Gastrocnemius medialis (tissue), 4 donors: ENCODE measurements around the gene RYR2. TPM values are rescaled to one million over a fixed set of nuclear protein-coding genes. Genes with fewer than 3 reads are reported as not detected.

Experiments used
- ATAC-seq, 2 donors: fragments of 150-250 bp; one replicate each; pipeline ENCODE4 v1.9.1; 2016
- DNase-seq, 2 donors: peaks; one replicate each; pipeline ENCODE4 v3.0.0-alpha.2; 2019
- H3K27ac ChIP-seq, 4 donors: fragments of 200-600 bp; sonication (generic); 1 replicate in 1 of 4; 2 replicates in 3 of 4; pipeline ENCODE4 v1.5.1; 2016 to 2018; ENCODE audit warnings: mild to moderate bottlenecking in 2 of 4, moderate library complexity in 1 of 4
- H3K27me3 ChIP-seq, 3 donors: fragments of 200-600 bp; sonication (generic) in 2 of 3; 1 replicate in 1 of 3; 2 replicates in 2 of 3; pipeline versions ENCODE4 v1.5.1 to v1.6.0; 2016 to 2019; ENCODE audit warnings: mild to moderate bottlenecking in 1 of 3, moderate library complexity in 1 of 3
- H3K36me3 ChIP-seq, 2 donors: fragments of 200-600 bp; sonication (generic) in 1 of 2; one replicate each; pipeline ENCODE4 v1.5.1; 2017 to 2018
- H3K4me1 ChIP-seq, 2 donors: fragments of 200-600 bp; sonication (generic) in 1 of 2; one replicate each; pipeline ENCODE4 v1.5.1; 2016 to 2017; ENCODE audit warnings: mild to moderate bottlenecking in 2 of 2
- H3K4me3 ChIP-seq, 4 donors: fragments of 200-600 bp; sonication (generic) in 3 of 4; 1 replicate in 1 of 4; 2 replicates in 3 of 4; pipeline ENCODE4 v1.5.1; 2016 to 2019; ENCODE audit warnings: mild to moderate bottlenecking in 2 of 4
- H3K9me3 ChIP-seq, 3 donors: fragments of 200-600 bp; sonication (generic) in 2 of 3; 1 replicate in 1 of 3; 2 replicates in 2 of 3; pipeline ENCODE4 v1.5.1; 2016 to 2019
- POLR2A ChIP-seq, 2 donors: fragments of 450-650 bp; IDR thresholded peaks; one replicate each; pipeline ENCODE4 v1.6.1; 2017; ENCODE audit warnings: antibody characterized with exemption in 2 of 2, mild to moderate bottlenecking in 2 of 2, moderate library complexity in 2 of 2
- in situ Hi-C, 4 donors: fragments of 200-750 bp; cut with MboI; loops; one replicate each; pipeline versions ENCODE4 v1.15.0 to v1.8.0; 2017; ENCODE audit warnings: low sequenced_read_pairs in 4 of 4
- intact Hi-C: fragments of 100-400 bp; cut with DNase I; formaldehyde crosslinking; loops from one replicate; pipeline ENCODE4 v1.15.1; 2023; ENCODE audit warnings: low total_unique reads
- total RNA-seq, 4 donors: library from RNA; depleted of rRNA; stranded (reverse); fragments of >200 nt; gene quantifications; one replicate each; pipeline versions ENCODE4 v1.1.0 to v1.2.3, GENCODE V29; 2016
- TF ChIP-seq, protein P1 (sequence below), 5 experiments: fragments of 450-650 bp in 3 of 5; fragments of 200-600 bp in 2 of 5; sonication (generic) in 2 of 5; IDR thresholded peaks in 4 of 5; conservative IDR thresholded peaks in 1 of 5; 1 replicate in 4 of 5; 2 replicates in 1 of 5; pipeline ENCODE4 v1.5.1; 2016 to 2019; ENCODE audit warnings: antibody characterized with exemption in 5 of 5, mild to moderate bottlenecking in 3 of 5, moderate library complexity in 3 of 5

Gene RYR2
- total RNA-seq, 4 donors from 2014 or later = 0.04 to 0.16 (median 0.07) TPM

DNA sequence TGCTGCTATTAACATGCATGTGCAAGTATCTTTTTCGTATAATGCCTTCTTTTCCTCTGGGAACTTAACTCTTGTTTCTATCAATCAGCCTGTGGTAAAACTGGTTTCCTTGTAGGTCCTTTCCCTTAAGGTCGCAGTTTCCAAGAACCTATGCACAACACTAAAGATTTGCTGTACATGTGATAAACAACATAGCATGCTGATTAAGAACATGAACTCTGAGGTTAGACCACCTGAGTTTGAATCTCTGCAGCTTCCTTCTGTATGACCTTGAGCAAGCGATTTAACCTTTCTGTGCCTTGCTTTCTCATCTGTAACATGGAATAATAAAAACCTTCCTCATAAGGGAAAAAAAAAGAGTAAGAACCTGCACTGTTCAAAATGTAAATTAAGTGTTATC, 186.4 kb downstream of the RYR2 start:
- DNase-seq (no peak), ATAC-seq (no peak)
- no peaks in the 10 kb centered on the region for H3K4me1 ChIP-seq
- in situ Hi-C loops (no loop called here), intact Hi-C loops (no loop called here)
- no peak overlapping the region for H3K27ac ChIP-seq
- no peak overlapping the region for H3K4me3 ChIP-seq
- H3K27me3 ChIP-seq = no peaks in the 10 kb centered on the region
- H3K36me3 ChIP-seq = no peaks in the 10 kb centered on the region
- TF ChIP-seq, protein P1, sequence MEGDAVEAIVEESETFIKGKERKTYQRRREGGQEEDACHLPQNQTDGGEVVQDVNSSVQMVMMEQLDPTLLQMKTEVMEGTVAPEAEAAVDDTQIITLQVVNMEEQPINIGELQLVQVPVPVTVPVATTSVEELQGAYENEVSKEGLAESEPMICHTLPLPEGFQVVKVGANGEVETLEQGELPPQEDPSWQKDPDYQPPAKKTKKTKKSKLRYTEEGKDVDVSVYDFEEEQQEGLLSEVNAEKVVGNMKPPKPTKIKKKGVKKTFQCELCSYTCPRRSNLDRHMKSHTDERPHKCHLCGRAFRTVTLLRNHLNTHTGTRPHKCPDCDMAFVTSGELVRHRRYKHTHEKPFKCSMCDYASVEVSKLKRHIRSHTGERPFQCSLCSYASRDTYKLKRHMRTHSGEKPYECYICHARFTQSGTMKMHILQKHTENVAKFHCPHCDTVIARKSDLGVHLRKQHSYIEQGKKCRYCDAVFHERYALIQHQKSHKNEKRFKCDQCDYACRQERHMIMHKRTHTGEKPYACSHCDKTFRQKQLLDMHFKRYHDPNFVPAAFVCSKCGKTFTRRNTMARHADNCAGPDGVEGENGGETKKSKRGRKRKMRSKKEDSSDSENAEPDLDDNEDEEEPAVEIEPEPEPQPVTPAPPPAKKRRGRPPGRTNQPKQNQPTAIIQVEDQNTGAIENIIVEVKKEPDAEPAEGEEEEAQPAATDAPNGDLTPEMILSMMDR (IDR thresholded peaks at IDR 0.05 in 4 of 5, conservative IDR thresholded peaks at IDR 0.05 in 1 of 5) = no peak
- no peak for TF ChIP-seq POLR2A (IDR thresholded peaks at IDR 0.05)
- no peaks in the 10 kb centered on the region for H3K9me3 ChIP-seq

GRCh38 chr1:237229333-237229732, 187.3 kb downstream of the RYR2 start:
- no peaks in the 10 kb centered on the region for H3K4me1 ChIP-seq
- H3K36me3 ChIP-seq = no peaks in the 10 kb centered on the region
- H3K4me3 ChIP-seq = no peak overlapping the region
- TF ChIP-seq POLR2A (IDR thresholded peaks at IDR 0.05) = no peak
- TF ChIP-seq, protein P1 (IDR thresholded peaks at IDR 0.05 in 4 of 5, conservative IDR thresholded peaks at IDR 0.05 in 1 of 5) = no peak
- H3K9me3 ChIP-seq = no peaks in the 10 kb centered on the region
- no peaks in the 10 kb centered on the region for H3K27me3 ChIP-seq
- intact Hi-C loops (no loop called here), in situ Hi-C loops (no loop called here)
- H3K27ac ChIP-seq = no peak overlapping the region
- no peak for DNase-seq
- ATAC-seq = no peak

DNA sequence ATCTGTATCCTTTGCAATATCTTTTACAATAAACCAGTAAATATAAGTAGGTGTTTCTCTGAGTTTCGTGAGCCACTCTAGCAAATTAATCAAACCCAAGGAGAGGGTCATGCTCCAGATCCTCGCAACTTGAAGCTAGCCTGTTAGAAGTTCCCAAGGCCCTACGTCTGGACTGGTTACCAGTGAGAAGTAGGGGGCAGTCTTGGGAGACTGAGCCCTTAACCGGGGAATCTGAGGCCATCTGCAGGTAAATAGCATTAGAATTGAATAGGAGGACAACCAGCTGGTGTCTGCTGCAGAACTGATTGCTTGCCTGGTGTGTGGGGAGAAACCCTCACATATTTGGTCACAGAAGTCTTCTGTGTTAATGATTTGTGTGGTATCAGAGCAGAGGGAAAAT, 190.5 kb downstream of the RYR2 start:
- in situ Hi-C loops = no loop called here
- TF ChIP-seq, protein P1 (IDR thresholded peaks at IDR 0.05 in 4 of 5, conservative IDR thresholded peaks at IDR 0.05 in 1 of 5) = no peak
- TF ChIP-seq POLR2A (IDR thresholded peaks at IDR 0.05) = no peak
- no peak for ATAC-seq
- intact Hi-C loops = no loop called here
- Histone ChIP-seq H3K4me3 (no peak overlapping the region), H3K36me3 (no peaks in the 10 kb centered on the region), H3K9me3 (no peaks in the 10 kb centered on the region), H3K27ac (no peak overlapping the region), H3K27me3 (no peaks in the 10 kb centered on the region), H3K4me1 (no peaks in the 10 kb centered on the region)
- DNase-seq = no peak

DNA sequence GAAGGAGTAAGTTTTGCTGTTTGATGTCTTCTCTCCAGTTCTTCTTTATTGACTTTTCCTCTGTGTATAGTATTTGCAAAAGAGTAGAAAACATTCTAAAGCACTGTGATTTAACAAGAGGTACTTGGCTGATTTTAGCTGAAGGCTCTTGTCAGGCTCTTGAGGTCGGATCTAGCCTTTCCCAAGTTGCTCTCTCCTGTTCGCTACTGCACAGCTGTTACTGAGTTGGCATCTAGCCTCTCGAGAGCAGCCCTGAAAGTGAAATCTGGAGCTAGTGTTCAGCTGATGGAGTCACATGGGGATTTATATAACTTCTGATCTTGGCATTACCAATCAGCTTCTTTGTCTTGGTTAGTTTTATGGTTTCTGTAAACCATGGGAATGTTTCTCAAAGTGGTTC, 193.1 kb downstream of the RYR2 start:
- H3K27me3 ChIP-seq = no peaks in the 10 kb centered on the region
- no peak overlapping the region for H3K27ac ChIP-seq
- DNase-seq = no peak
- in situ Hi-C loops = no loop called here
- intact Hi-C loops = no loop called here
- no peak overlapping the region for H3K4me3 ChIP-seq
- no peaks in the 10 kb centered on the region for H3K4me1 ChIP-seq
- no peaks in the 10 kb centered on the region for H3K9me3 ChIP-seq
- no peak for ATAC-seq
- no peaks in the 10 kb centered on the region for H3K36me3 ChIP-seq
- TF ChIP-seq, protein P1 (IDR thresholded peaks at IDR 0.05 in 4 of 5, conservative IDR thresholded peaks at IDR 0.05 in 1 of 5) = no peak
- TF ChIP-seq POLR2A (IDR thresholded peaks at IDR 0.05) = no peak

DNA sequence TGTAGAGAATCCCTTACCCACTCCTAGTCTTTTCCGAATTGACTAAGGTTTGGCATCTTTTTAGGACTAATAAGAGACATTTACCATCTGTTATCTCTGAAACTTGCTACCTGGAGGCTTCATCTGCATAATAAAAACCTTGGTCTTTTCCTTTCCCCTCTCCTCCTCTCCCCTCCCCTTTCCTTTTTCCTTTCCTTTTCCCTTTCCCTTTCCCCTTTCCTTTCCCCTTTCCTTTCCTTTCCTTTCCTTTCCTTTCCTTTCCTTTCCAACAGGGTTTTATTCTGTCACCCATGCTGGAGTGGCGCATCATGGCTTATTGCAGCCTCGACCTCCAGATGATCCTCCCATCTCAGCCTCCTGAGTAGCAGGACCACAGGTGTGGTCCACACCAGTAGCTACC, 195.7 kb downstream of the RYR2 start:
- no peak for ATAC-seq

More for the DNA sequence above, 195.7 kb downstream of the RYR2 start:
- H3K27ac ChIP-seq = no peak overlapping the region
- no peaks in the 10 kb centered on the region for H3K4me1 ChIP-seq
- no peaks in the 10 kb centered on the region for H3K36me3 ChIP-seq
- no peak for DNase-seq
- H3K27me3 ChIP-seq = no peaks in the 10 kb centered on the region
- in situ Hi-C loops = no loop called here
- no peak for TF ChIP-seq POLR2A (IDR thresholded peaks at IDR 0.05)
- TF ChIP-seq, protein P1 (IDR thresholded peaks at IDR 0.05 in 4 of 5, conservative IDR thresholded peaks at IDR 0.05 in 1 of 5) = no peak
- no peaks in the 10 kb centered on the region for H3K9me3 ChIP-seq
- intact Hi-C loops = no loop called here
- no peak overlapping the region for H3K4me3 ChIP-seq
